Left kidney (tissue), 2 donors: ENCODE data around the gene AGAP1. TPM values are rescaled to one million over a fixed set of nuclear protein-coding genes. Genes with fewer than 3 reads are reported as not detected.

Source experiments
- DNase-seq: peaks from one replicate; pipeline ENCODE4 v3.0.0-alpha.2; 2013
- polyA plus RNA-seq: library from polyadenylated mRNA; unstranded; fragments of 120-200 nt; gene quantifications from one replicate; pipeline ENCODE4 v1.2.1, GENCODE V29; 2013; ENCODE audit not compliant: insufficient read length

The AGAP1 gene
- polyA plus RNA-seq, 1 donor = 21.2 TPM

DNA sequence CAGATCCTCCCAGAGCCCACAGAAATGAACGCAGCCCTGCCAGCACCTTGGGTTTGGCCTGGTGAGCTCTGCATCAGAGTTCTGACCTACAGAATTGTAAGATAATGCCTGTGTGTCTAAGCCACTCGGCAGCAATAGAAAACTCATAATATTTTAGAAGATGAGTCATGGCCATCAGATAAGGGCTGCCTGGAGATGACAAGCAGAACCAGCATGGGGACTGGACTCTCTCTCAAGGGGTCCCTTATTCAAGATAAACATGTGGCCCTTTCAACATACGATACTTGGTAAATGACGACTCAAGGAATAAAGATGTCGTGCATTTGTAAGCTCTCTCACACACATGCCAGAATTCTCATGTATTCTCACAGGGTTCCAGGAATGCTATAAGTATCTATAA, 8.5 kb upstream of the AGAP1 start:
- no peak for DNase-seq

DNA sequence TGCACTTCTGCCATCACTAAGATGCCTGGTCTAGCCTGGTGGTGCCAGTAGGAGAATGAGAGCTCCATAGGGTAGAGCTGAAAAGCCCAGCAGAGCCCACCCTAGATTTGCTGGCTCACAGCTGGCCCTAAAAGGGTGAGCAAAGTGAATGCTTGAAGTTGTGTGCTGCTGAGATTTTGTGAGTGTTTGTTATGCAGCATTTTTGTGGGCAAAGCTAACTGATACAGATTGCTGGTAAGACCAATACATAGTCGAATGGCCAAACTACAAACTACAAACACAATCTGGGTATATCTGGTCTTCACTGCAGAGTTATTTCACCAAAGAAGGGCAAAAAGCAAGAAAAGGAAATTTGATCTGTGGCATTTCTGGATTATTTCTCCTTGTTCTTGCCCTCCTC, 7.1 kb upstream of the AGAP1 start:
- DNase-seq = no peak

DNA sequence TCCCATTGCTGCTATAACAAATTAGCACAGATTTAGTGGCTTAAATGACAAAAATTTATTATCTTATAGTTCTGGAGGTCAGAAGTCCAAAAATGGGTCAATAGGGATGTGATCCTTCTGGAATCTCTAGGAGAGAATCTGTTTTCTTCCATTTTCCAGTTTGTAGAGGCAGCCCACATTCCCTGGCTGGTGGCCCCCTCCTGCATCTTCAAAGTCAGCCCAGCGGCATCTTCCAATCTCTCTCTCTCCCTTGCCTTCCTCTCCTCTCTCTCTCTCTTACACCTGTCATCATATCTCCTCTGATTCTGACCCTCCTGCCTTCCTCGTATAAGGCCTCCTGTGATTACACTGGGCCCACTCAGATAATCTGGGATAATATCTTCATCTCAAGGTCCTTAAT, 3.9 kb upstream of the AGAP1 start:
- no peak for DNase-seq

DNA sequence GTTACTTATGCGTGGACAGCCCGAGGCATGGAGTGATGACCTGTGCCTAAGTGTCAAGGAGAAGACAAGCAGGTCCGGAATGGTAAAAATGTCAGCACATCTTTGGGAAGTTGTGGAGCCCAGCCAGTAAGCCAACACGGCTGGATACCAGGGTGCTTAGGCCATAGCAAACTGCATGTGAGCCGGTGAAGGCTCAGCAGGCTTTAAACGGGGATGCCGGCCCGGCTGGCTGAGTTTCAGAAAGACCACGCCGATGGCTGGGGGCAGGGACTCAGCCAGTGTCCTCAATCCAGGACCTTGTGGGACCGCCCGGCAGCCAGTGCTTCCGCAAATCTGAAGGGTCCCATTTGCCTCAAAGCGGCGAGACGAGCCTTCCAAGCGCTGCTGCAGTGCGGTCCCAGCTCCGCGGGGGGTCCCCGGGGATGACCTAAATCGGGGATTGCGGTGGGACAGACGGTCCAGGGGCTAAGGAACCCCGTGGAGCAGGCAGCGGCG, 946 bp upstream of the AGAP1 start:
- DNase-seq = no peak

DNA sequence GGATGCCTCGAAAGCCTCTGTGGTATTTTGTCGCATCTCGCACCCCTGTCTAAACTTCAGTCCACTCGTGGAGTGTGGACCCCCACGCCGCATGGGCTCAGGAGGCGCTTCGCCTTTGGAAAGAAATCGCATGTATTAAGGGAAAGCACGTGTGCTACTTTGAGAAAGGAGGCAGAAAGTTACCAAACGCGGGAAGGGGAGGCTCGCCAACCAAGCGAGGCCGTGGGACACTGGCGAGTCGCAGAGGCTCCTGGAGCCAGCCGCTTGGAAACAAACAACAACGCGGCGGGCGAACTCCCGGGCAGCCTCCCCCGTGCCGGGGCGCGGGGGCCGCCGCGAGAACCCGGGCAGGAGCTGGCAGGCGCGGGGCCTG, 455 bp upstream of the AGAP1 start:
- DNase-seq = no peak

DNA sequence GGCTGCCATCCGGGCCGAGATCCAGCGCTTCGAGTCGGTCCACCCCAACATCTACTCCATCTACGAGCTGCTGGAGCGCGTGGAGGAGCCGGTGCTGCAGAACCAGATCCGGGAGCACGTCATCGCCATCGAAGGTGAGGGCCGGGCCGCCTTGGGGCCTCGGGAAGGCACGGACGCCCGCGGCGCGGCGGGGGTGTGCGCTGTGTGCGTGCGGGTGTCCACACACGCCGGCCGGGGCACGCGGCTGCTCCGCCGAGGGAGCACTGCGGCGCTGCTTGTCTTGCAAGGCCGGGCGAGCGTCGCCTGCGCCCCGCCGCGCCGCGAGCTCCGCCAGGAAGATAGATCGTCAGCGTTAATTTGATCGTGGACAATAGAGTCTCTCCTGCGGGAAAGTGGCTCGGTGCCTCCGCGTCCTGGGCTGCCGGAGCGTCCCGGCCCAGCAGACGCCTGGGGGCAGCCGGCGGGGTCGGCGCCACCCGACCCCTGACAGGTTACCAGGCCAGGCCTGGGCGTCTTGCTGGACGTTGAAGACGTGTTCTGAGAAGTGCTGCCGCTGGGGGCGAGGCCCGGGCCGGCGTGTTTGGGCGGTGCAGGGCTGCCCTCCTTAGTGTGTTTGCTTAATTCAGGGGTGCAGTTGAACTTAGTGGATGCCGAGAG, 1.0 kb downstream of the AGAP1 start:
- no peak for DNase-seq

DNA sequence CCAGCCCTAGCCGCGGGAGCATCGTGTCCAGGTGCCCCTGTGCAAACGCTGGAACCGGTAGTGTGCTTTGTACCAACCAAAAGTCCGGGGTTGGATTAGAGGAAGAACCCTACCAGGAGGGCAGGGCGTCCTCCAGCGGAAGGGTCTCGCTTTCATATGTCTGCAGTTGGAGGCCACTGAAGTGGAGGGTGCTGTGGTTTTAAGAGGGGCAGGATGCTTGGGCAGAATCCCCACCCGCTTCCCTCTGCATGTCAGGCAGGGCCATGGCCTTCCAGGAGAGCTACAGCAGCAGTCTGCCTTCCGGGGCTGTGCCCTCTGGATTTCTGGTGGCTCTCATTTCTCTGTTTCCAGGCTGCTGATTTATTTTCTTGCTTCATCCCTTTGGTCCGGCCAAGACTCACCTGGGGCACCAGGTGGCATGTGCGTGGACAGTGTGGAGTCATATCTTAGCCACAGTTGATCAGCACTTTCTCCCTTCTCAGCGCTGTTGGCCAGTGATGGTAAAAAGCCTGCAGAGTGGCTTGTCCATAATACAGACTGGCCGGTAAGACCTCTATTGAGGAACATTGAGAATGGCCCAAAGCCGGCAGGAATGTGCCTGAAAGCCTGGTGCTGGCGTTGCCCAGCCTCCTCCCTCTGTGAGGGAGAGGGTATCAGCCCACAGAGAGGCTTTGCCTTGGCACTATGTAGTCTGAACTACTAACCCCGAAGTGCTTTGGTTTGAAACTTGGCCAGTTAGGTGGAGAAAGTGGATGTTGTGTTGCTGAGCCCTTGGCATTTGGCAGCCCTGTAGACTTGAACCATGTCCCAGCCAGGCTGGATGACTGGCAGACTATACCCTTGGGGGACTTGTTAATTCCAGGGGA, 1.8 kb downstream of the AGAP1 start:
- no peak for DNase-seq

DNA sequence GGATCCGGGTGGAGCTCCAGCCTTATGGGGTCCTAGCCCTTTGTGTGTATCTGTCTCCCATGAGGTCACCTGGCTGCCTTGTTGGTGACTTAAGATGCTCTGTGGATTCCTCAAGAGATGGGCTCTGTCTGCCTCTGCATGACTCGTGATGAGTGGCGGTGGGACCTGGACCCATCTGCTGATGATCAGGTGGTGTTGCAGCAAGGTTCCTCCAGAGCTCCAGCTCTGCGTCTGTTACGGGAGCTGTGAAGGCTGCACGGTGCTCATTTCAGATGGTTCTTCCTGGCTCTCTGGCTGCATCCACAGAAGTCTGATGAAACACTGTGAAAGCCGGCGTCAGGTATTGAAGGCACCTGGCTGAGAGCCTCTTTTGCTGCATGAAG, 2.4 kb downstream of the AGAP1 start:
- no peak for DNase-seq

DNA sequence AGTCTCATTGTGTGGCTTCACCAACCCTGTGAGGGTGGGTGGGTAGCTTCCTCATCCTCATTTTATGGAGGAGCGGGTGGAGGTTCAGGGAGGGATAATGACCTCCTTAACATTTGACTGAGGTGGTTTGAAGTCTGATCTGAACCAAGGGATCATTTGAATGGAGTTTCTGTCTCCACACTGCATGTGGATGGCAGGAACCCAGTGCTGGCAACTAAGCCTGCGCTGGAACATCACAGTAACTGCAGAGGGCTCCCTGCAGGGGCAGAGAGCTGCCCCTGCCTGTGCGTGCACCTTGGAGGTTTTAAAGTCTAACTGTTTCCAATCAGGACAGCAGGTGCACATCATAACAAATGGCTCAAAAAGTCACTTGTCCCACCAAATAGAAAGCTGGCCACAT, 3.3 kb downstream of the AGAP1 start:
- no peak for DNase-seq

DNA sequence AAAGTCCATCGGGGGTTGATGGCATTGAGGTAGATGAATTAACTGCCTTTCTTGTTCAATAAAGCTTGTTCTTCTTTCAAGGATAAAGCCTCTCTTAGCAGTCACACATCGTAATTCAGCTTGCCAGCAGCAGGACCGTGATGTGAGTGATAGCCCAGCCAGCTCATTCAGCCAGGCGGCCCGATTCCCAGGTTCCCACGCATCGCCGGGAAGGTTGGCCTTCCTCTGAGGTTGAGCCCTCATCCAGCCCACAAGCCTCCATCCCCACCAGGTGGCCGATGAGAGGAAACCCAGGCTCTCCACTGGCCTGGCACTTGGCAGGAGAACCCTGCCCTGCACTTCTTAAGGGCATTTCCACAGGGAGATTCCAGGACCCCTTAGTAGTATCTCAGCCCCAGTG, 4.7 kb downstream of the AGAP1 start:
- DNase-seq = no peak

DNA sequence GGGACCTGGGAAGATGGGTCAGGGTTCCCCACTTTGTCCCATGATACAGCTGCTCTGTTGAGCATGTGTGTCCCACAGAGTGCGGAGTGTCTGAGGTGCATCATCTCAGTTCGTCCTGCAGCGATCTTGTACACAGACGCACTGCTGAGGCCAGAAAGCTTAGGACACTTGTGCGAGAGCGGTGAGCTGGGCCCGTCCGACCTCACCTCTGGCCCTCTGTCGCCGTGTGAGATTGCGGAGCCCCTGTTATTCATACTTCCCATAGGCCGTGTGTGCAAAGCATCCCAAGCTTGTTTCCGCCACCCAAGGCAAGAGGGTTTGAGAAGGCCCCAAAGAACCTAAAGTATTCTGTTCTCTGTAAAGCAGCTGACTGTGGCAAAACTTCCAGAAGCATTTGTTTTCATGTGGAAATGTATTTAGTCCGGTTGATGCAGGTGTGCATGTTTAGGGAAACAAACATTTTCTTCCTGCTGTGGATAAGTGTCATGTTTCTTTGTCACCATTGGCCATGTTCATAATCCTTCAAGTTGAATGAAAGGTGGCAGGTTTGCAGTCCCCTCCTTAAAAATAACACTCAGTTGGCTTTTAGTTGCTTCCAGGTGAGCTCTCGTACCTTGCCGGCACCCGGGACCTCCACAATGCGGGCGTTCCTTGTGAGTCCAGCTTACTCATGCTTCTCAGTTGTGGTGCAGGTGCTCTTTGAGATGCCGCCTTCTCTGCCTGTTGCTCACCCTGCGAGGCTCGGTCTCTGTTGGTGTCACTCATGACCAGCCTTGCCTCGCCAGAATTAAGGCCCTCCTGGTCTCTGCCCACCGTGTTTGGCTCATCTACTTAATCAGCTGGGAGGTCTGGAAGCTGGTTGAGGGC, 5.3 kb downstream of the AGAP1 start:
- DNase-seq = no peak

DNA sequence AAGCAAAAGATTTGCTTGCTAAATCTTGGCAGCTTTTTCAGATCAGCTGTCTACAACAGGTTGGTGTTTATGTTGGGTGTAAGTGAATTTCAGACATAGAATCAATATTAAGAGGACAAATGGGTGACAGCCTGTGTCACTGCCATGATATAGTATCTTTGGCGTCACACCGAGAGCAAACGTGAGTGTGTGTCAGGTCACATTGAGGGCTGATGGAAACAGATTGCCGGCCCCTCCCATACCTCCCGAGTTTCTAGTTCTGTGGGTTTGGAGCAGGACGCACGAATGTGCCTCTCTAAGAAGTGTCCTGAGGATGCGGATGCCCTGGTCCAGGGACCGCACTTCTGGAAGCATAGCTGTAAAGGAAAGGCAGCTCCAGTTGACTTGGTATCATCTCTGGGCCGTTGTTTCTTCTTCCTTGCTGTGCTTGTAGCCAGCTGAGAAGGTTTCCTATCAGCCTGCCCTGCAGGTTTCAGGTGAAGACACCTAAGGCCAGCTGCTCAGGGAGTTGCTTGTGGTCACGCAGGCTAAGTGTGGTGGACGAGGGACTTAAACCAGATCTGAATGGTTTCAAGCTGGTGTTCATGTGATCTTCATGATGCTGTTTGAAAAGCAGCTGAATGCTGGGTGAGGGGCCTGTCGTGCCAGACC, 6.4 kb downstream of the AGAP1 start:
- no peak for DNase-seq

DNA sequence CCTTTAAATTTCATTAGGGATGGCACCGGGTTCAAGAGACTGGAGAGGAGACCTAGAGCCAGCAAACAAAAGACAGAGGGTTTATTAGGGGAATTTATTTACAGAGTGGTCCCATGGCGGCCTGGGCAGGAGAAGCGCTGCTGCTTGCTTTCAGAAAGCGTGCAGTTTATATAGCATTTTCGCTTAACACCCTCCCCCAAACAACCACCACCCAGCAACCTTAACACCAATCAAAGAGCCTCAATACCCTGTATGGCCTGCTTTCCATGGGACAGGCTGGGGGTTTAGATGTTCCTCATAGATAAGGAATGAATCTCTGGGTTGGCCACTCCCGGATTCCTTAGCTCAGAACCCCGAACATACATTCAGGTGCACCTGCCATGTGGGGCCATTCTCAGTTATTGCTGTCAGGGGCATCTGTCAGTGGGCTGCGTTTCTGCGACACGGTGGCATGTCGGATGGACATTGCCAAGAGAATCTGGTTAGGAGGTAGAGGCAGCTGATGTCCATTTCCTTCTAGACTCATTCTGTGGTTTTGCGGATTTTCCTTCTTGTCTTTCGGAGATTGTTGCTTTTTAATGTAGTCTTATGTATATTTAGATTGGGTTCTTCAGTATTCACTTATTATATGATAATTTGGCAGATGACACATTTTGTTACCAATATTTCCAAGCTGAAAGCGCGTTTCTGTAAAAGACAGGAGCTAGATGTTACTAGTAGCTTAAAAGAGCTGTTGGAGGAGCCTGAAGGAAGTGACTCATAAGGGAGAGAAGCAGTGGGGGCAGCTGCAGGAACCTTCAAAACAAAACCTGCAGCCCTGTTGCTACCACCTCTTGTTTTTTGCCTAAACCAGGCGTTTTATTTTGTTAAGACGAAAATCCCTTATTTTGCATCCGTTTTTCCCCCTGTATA, 7.2 kb downstream of the AGAP1 start:
- DNase-seq = no peak

DNA sequence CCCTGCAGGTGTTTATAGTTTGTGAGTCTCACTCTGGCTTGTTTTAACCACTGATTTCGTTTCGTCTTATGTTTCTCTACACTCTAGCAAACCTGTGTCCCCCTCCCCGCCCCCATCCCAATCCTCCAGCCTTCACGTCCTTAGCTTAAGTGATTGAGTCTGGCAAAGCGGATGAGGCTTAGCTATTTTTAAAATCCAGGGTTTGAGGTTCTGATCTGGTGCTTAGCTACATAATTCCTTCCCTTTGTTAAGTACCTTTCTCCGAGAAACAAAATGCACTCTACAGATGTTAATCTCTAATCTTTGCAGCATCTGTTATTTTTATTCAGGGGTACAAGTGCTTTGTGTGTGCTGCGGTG, 7.8 kb downstream of the AGAP1 start:
- no peak for DNase-seq

DNA sequence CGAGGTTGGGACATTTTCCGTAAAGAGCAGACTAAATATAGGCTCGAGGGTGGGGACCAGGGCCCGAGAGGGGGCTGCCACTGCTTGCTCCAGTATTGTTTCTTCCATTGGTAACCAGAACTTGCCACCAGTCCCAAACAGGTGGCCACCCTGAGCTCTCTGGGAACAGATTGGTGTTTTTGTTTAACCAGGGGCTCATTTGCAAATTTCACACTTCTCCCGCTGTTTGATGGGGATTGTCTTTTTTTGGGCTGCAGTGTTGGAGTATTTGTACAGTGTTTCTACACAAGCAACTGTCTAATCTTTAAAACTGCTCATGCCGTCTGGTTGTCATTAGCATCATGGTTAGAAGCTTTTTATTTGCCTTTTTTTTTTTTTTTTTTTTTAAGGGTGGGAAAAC, 8.5 kb downstream of the AGAP1 start:
- DNase-seq = no peak

DNA sequence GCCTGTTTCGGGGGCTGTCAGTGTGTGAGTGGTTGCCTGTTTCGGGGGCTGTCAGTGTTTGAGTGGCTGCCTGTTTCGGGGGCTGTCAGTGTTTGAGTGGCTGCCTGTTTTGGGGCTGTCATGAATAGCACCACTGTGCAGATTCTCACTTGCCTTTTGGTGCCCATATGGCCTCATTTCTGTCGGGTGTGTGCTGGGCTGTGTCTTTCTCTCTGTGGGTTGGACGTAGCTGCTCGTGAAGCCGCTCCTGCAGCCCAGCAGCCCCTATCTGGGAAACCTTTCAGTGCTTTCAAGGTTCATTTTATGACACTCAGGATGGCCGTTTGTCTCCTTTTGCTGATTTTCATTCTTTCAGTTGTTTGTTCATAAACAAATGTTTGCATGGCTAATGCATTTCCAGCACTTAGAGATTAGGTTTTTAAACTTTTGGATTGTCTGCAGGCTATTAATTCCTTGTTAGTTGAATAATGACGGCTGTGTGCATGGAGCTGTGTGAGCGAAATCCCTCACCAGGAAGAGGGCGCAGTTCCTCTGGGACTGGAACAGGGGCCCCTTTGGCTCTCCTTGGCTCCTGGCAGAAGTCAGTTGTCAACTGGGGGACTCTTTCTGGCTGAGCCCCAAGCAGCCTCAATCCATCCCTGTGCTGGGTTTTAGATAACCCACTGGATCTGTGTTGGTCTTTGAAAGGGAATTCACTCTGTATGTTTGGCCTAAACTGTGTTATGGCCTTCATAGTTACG, 10.8 kb downstream of the AGAP1 start:
- DNase-seq = no peak

DNA sequence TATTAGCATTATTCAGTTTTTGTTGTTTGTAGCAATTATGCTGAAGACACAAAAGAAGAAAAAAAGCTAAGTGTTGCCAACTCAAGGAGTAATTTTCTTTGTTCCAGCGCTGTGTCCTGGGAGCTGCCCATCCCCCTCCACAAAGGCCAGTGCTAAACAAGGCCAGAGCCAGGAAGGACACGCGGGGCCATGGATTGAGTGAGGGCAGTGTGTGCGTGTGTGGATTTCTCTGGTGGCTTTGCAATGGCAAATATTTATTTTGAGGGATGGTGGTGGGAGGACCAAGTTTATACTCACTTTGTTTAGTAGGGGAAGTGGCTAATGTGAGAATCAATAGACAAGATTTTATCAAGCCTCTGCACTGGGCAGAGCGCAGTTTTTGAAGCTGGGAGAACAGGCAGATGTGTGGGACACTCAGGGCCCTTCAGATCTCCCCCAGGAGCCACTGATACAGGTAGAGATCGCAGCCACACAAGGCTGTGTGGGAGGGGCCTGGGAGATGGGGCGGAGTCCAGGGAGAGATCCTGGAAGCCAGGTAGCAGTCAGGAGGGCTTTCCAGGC, 11.4 kb downstream of the AGAP1 start:
- DNase-seq = no peak

DNA sequence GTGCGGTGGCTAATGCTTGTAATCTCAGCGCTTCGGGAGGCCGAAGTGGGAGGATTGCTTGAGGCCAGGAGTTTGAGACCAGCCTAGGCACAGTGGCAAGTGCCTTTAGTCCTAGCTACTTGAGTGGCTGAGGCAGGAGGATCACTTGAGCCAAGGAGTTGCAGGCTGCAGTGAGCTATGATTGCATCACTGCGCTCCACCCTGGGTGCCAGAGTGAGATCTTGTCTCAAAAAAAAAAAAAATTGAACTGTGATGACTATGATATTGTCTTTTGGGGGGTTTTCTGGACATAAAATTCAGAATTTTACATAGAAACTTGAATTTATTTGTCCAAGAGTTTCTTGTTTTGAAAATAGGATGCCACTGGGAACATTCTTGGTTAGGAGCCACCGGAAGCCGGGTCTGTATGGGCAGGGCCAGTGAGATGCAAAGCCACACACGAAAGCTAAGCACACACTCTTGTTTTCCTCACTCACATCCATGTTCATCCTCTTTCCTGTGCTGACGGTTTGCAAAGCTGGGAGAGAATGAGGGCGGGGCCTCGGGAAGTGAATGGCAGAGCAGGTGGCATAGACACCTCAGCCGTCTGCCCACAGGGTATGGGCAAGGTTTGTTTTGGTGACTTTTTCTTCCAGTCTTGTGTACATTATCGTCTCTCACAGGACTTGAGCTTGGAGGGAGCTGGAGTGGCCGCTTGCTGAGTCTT, 12.6 kb downstream of the AGAP1 start:
- no peak for DNase-seq

DNA sequence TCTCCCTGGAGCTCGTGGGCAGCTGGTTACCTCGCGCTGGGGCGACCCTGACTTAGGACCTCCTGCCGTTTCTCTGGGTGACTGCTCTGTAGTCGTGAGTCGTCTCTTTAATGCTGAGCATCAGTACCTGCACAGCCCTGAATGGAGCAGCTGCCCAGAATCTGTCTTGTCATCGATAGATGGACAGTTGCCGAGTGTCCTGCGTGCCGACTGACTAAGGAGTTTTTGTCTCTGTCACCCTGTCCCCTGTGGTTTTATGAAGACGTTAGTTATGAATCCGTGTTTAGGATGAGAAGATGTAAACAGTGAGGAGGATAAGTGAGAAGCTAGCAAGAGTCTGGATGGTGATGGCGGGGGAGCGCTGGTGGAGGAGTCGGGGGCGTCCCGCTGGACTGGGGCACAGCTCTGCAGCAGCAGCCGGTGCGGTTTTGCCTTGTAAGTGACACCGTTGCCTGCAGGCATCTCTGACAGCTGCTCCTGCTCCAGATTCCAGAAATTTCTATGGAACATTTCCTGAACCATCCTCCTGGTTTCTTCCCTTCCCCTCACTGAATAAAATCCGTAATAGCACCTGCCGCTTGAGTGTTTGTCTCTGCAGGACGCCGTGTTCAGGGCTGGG, 13.3 kb downstream of the AGAP1 start:
- no peak for DNase-seq
